Muscle of leg (tissue), 11 donors: Measurements from ENCODE around the gene MORN4. TPM values are rescaled to one million over a fixed set of nuclear protein-coding genes. Genes with fewer than 3 reads are reported as not detected.

Source experiments
- DNase-seq: peaks from one replicate; pipeline ENCODE4 v3.0.0; 2013
- H3K27ac ChIP-seq: one replicate; pipeline ENCODE4 v1.5.1; 2013; ENCODE audit warnings: mild to moderate bottlenecking, low read length, control low read depth
- H3K27me3 ChIP-seq: one replicate; pipeline ENCODE4 v1.6.1; 2013; ENCODE audit warnings: low read length; ENCODE audit not compliant: control insufficient read depth, insufficient read depth
- H3K36me3 ChIP-seq: one replicate; pipeline ENCODE4 v1.6.1; 2013; ENCODE audit warnings: low read length; ENCODE audit not compliant: control insufficient read depth, insufficient read depth
- H3K4me1 ChIP-seq: one replicate; pipeline ENCODE4 v1.6.1; 2013; ENCODE audit warnings: low read length; ENCODE audit not compliant: control insufficient read depth, insufficient read depth
- H3K4me3 ChIP-seq: one replicate; pipeline ENCODE4 v1.5.1; 2013; ENCODE audit warnings: low read length, control low read depth
- H3K9me3 ChIP-seq: replicated peaks from 2 replicates; pipeline ENCODE4 v1.6.1; 2013; ENCODE audit warnings: low read depth, low read length; ENCODE audit not compliant: control insufficient read depth
- WGBS: methylation state at CpG from one replicate; pipeline ENCODE4 v1.1.5; 2013; ENCODE audit warnings: missing lambda C conversion rate; ENCODE audit not compliant: insufficient coverage; 5-methylcytosine and 5-hydroxymethylcytosine counted together
- polyA plus RNA-seq, 8 donors: library from polyadenylated mRNA; unstranded; fragments of 120-200 nt; gene quantifications; one replicate each; pipeline versions ENCODE4 v1.2.1 to v1.2.3, GENCODE V29; 2013; ENCODE audit warnings: inconsistent platforms in 1 of 8, low replicate concordance in 1 of 8; ENCODE audit not compliant: insufficient read length in 8 of 8, insufficient read depth in 1 of 8
- total RNA-seq: library from RNA; stranded (reverse); fragments of 120-200 nt; gene quantifications from one replicate; pipeline ENCODE4 v1.2.4, GENCODE V29; 2013

Gene MORN4
- total and polyA plus RNA-seq, 9 donors, result 3.8 to 7.6 (median 4.9) TPM

DNA sequence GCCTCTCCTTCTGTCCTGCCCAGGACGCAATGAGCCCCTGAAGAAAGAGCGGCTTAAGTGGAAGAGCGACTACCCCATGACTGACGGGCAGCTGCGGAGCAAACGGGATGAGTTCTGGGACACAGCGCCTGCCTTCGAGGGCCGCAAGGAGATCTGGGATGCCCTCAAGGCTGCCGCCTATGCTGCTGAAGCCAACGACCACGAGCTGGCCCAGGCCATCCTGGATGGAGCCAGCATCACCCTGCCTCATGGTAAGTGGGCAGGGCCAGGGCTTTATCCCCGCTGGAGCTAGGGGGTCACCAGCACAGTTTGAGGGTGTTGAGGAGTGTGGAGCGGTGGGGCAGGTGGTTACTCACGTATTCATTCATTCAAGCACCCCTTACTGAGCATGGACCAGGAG, 65.4 kb downstream of the MORN4 start:
- H3K36me3 ChIP-seq, result peaks cover 23% of the 10 kb centered on the region
- H3K27ac ChIP-seq, result no peak overlapping the region
- H3K4me1 ChIP-seq, result peaks cover 38% of the 10 kb centered on the region
- DNase-seq, result no peak
- no peak overlapping the region for H3K4me3 ChIP-seq
- H3K9me3 ChIP-seq, result no peaks in the 10 kb centered on the region
- no peaks in the 10 kb centered on the region for H3K27me3 ChIP-seq
- WGBS, result 96% methylated on average over 12 of the region's 15 CpGs

DNA sequence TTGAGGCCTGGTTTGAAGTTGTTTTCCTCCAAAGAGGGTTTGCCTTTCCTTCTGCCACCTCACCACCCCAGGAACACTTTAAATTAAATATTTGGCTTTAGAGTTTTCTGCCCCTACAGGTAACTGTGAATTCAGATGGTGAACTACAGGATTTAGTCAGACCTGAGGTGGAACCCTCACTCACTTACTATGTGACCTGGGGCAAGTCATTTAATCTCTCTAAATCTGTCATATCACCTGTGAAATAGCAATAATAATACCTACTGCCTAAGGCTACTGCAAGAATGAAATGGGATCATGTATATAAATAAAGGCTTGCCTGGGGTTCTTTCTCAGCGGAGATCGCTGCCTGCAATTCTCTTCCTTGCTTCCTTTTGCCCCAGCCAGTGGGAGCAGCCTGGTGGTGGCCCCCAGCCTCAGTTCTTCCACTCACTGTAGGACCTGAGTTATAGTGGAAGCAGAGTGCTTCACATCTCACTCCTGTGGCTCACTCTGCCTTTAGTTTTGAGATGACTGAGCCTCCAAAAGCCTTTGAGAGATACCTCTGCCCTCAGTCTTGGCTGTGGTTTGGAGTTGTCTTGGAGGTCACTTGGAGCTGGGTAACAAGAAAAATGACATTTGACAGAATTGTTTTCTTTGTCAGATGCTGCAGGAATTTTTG, 66.8 kb downstream of the MORN4 start:
- Histone ChIP-seq H3K4me3 (no peak overlapping the region), H3K27ac (no peak overlapping the region), H3K36me3 (peaks cover 23% of the 10 kb centered on the region), H3K27me3 (no peaks in the 10 kb centered on the region), H3K9me3 (no peaks in the 10 kb centered on the region), H3K4me1 (peaks cover 24% of the 10 kb centered on the region)
- DNase-seq, result no peak
- 100% methylated on average over 2 of the region's 2 CpGs for WGBS

- peaks cover 14% of the 10 kb centered on the region for H3K36me3 ChIP-seq
- H3K27ac ChIP-seq, result no peak overlapping the region
- H3K4me1 ChIP-seq, result peaks cover 7% of the 10 kb centered on the region
- no peaks in the 10 kb centered on the region for H3K9me3 ChIP-seq
- no peak for DNase-seq
- 97% methylated on average over 3 of the region's 4 CpGs for WGBS
- no peaks in the 10 kb centered on the region for H3K27me3 ChIP-seq
- no peak overlapping the region for H3K4me3 ChIP-seq
Observed at GRCh38 chr10:97564776-97565175, 68.5 kb downstream of the MORN4 start.

Other genes starting within 250 kb of the MORN4 start
- gene RRP12, start 232.2 kb downstream of the MORN4 start, total RNA-seq, result 14.3 TPM
- 10 to 100 TPM; 19.1 to 26.0 (median 21.6) TPM for gene RRP12, start 232.2 kb downstream of the MORN4 start, polyA plus RNA-seq
- gene PGAM1, start 207.3 kb downstream of the MORN4 start, total RNA-seq, result 102 TPM
- gene PGAM1, start 207.3 kb downstream of the MORN4 start, polyA plus RNA-seq, result 100 to 1,000 TPM; 103 to 160 (median 113) TPM
- 30.2 TPM for gene EXOSC1, start 187.5 kb downstream of the MORN4 start, total RNA-seq
- 10 to 100 TPM; 24.1 to 32.2 (median 29.8) TPM for gene EXOSC1, start 187.5 kb downstream of the MORN4 start, polyA plus RNA-seq
- gene ZDHHC16, start 187.3 kb downstream of the MORN4 start, total RNA-seq, result 27.8 TPM
- 10 to 100 TPM; 26.8 to 34.6 (median 31.5) TPM for gene ZDHHC16, start 187.3 kb downstream of the MORN4 start, polyA plus RNA-seq
- 51.9 TPM for gene MMS19, start 135.1 kb downstream of the MORN4 start, total RNA-seq
- gene MMS19, start 135.1 kb downstream of the MORN4 start, polyA plus RNA-seq, result 10 to 100 TPM; 57.6 to 70.8 (median 65.1) TPM
- 10.6 TPM for gene UBTD1, start 134.6 kb downstream of the MORN4 start, total RNA-seq
- gene UBTD1, start 134.6 kb downstream of the MORN4 start, polyA plus RNA-seq, result 10 to 100 TPM; 13.0 to 18.9 (median 14.8) TPM
- 27.6 TPM for gene ANKRD2, start 60.7 kb downstream of the MORN4 start, total RNA-seq
- 10 to 100 TPM in 6 of 8 donors, 1 to 10 TPM in 2; 6.4 to 34.6 (median 16.1) TPM for gene ANKRD2, start 60.7 kb downstream of the MORN4 start, polyA plus RNA-seq
- gene HOGA1, start 49.1 kb downstream of the MORN4 start, total RNA-seq, result 0.89 TPM
- gene HOGA1, start 49.1 kb downstream of the MORN4 start, polyA plus RNA-seq, result 1 to 10 TPM in 1 of 8 donors, under 1 TPM in 7; 0.41 to 1.0 (median 0.73) TPM
- gene C10orf62, start 43.8 kb downstream of the MORN4 start, total RNA-seq, result not detected
- gene C10orf62, start 43.8 kb downstream of the MORN4 start, polyA plus RNA-seq, result under 1 TPM in 1 of 8 donors, not detected in 7; 0.14 TPM
- gene PI4K2A, start 7.2 kb upstream of the MORN4 start, total RNA-seq, result 6.7 TPM
- 10 to 100 TPM in 3 of 8 donors, 1 to 10 TPM in 5; 7.7 to 12.0 (median 9.9) TPM for gene PI4K2A, start 7.2 kb upstream of the MORN4 start, polyA plus RNA-seq
- 6.0 TPM for gene AVPI1, start 53.7 kb upstream of the MORN4 start, total RNA-seq
- gene AVPI1, start 53.7 kb upstream of the MORN4 start, polyA plus RNA-seq, result 10 to 100 TPM in 1 of 8 donors, 1 to 10 TPM in 7; 3.2 to 10.2 (median 6.1) TPM
- gene MARVELD1, start 80.2 kb upstream of the MORN4 start, total RNA-seq, result 27.6 TPM
- gene MARVELD1, start 80.2 kb upstream of the MORN4 start, polyA plus RNA-seq, result 10 to 100 TPM; 39.0 to 86.3 (median 54.1) TPM
- gene ZFYVE27, start 103.6 kb upstream of the MORN4 start, total RNA-seq, result 10.7 TPM
- gene ZFYVE27, start 103.6 kb upstream of the MORN4 start, polyA plus RNA-seq, result 10 to 100 TPM in 6 of 8 donors, 1 to 10 TPM in 2; 9.3 to 19.8 (median 12.7) TPM
- gene SFRP5, start 138.5 kb upstream of the MORN4 start, total RNA-seq, result 0.75 TPM
- 1 to 10 TPM in 6 of 8 donors, under 1 TPM in 2; 0.84 to 2.5 (median 1.6) TPM for gene SFRP5, start 138.5 kb upstream of the MORN4 start, polyA plus RNA-seq
- 0.04 TPM for gene GOLGA7B, start 216.3 kb upstream of the MORN4 start, total RNA-seq
- gene GOLGA7B, start 216.3 kb upstream of the MORN4 start, polyA plus RNA-seq, result under 1 TPM; 0.03 to 0.12 (median 0.07) TPM